Heart left ventricle (tissue), 16 donors: ENCODE measurements around the gene SPATA3. TPM values are rescaled to one million over a fixed set of nuclear protein-coding genes. Genes with fewer than 3 reads are reported as not detected.

Source experiments
- ATAC-seq, 4 donors: fragments of 200-7000 bp; cut with Tn5 transposase; one replicate each; pipeline ENCODE4 v1.9.1; 2020 to 2022; ENCODE audit warnings: moderate library complexity in 4 of 4, mild to moderate bottlenecking in 3 of 4, moderate number of reproducible peaks in 1 of 4
- DNase-seq, 5 donors: peaks; one replicate each; pipeline ENCODE4 v3.0.0-alpha.2; 2020
- H3K27ac ChIP-seq, 12 donors: fragments of 200-600 bp; sonication (generic) in 4 of 12; one replicate each; pipeline versions ENCODE4 v1.5.0 to v1.8.0; 2016 to 2022; ENCODE audit warnings: mild to moderate bottlenecking in 2 of 12
- H3K27me3 ChIP-seq, 9 donors: fragments of 200-600 bp; sonication (generic) in 2 of 9; one replicate each; pipeline versions ENCODE4 v1.5.1 to v1.8.0; 2016 to 2022; ENCODE audit warnings: mild to moderate bottlenecking in 3 of 9
- H3K36me3 ChIP-seq, 9 donors: fragments of 200-600 bp; sonication (generic) in 2 of 9; one replicate each; pipeline versions ENCODE4 v1.5.0 to v1.8.0; 2018 to 2022; ENCODE audit warnings: mild to moderate bottlenecking in 2 of 9
- H3K4me1 ChIP-seq, 12 donors: fragments of 200-600 bp; sonication (generic) in 4 of 12; one replicate each; pipeline versions ENCODE4 v1.5.0 to v1.8.0; 2016 to 2022; ENCODE audit warnings: mild to moderate bottlenecking in 3 of 12
- H3K4me3 ChIP-seq, 12 donors: fragments of 200-600 bp; sonication (generic) in 4 of 12; one replicate each; pipeline versions ENCODE4 v1.5.0 to v1.8.0; 2017 to 2022; ENCODE audit warnings: mild to moderate bottlenecking in 9 of 12, moderate library complexity in 4 of 12
- H3K9me3 ChIP-seq, 12 donors: fragments of 200-600 bp; sonication (generic) in 4 of 12; one replicate each; pipeline versions ENCODE4 v1.5.0 to v1.8.0; 2016 to 2022; ENCODE audit warnings: mild to moderate bottlenecking in 1 of 12
- CTCF ChIP-seq, 12 donors: fragments of 200-600 bp; sonication (generic) in 4 of 12; IDR thresholded peaks; one replicate each; pipeline versions ENCODE4 v1.5.0 to v1.8.0; 2018 to 2022; ENCODE audit warnings: antibody characterized with exemption in 12 of 12, mild to moderate bottlenecking in 5 of 12
- POLR2A ChIP-seq, 2 donors: fragments of 450-650 bp; IDR thresholded peaks; one replicate each; pipeline ENCODE4 v1.6.1; 2017; ENCODE audit warnings: antibody characterized with exemption in 2 of 2, mild to moderate bottlenecking in 2 of 2, moderate library complexity in 2 of 2
- WGBS, 4 donors: extraction: QIAGEN DNeasy Blood & Tissue Kit in 2 of 4; methylation state at CpG; one replicate each; pipeline versions ENCODE4 v1.1.5 to v1.1.7; 2013 to 2018; 5-methylcytosine and 5-hydroxymethylcytosine counted together
- intact Hi-C, 10 donors: fragments of 100-400 bp; cut with DNase I; formaldehyde crosslinking; loops; one replicate each; pipeline versions ENCODE4 v1.11.1 to v1.14.2; 2022
- polyA plus RNA-seq, 2 donors: library from polyadenylated mRNA; stranded (reverse); fragments of 200-250 nt; gene quantifications; one replicate each; pipeline ENCODE4 v1.2.3, GENCODE V29; 2013
- total RNA-seq, 9 donors: library from RNA; depleted of rRNA in 2 of 9; stranded (reverse); fragments of >200 nt in 2 of 9; fragmentation: NEBNext Ultra II Directional in 3 of 9; extraction: Animal tissue kit (Norgen Biotek cat#: 25700) in 3 of 9; gene quantifications; one replicate each; pipeline versions ENCODE4 v1.1.0 to v1.2.4, GENCODE V29; 2016 to 2023
- donor health status: ischemic (EF 13 %, LVEDD 7.1; RV severe dilation, severe dysfunction).
- donor health status: healthy with polysubstance abuse.
- donor health status: DM: no; HTN: yes; CAD: no.
- donor health status: DM: no; HTN: no; CAD: no.
- donor health status: ischemic (EF 25% LVEDD 6.9; RV normal size, moderate dysfunction).
- donor health status: ischemic (EF 25% LVEDD 5.7; RV mildly dilated, moderate dysfunction).
- donor health status: healthy.
- donor health status: DM: yes; HTN: yes; CAD: no.
- donor health status: ischemic (EF 35%, LVEDD 5.7; RV mildly dilated, moderate dysfunction).
- donor health status: nonischemic (EF 11% LVEDD 7.7; RV severe dilation, severe dysfunction).
- donor health status: DM: yes; HTN: yes; CAD: no.
- donor health status: PGD.
- donor health status: ischemic (EF 29% LVEDD 5.4; RV normal size, mild dysfunction).
- donor health status: nonischemic (EF 23%, LVEDD 6.1; RV moderate dilation, normal function).

Gene SPATA3
- total and polyA plus RNA-seq, 11 donors, result not detected

GRCh38 chr2:231041061-231041689 lies 45.3 kb downstream of the SPATA3 start:
- no peak for ATAC-seq

DNA sequence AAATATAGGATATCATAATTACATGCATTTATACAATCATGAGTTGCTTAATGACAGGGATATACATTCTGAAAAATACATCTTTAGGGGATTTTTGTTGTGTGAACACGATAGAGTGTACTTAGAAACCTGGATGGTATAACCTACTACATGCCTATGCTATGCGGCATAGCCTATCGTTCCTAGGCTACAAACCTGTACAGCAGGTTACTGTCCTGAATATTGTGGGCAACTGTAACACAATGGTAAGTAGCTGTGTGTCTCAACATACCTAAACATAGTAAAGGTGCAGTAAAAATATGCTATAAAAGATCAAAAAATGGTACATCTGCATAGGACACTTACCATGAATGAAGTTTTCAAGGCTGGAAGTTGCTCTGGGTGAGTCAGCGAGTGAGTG lies 47.9 kb downstream of the SPATA3 start:
- intact Hi-C loops, result no loop called here
- H3K4me1 ChIP-seq, result no peaks in the 10 kb centered on the region
- no peak overlapping the region for H3K4me3 ChIP-seq
- DNase-seq, result no peak
- no peaks in the 10 kb centered on the region for H3K9me3 ChIP-seq
- TF ChIP-seq POLR2A (IDR thresholded peaks at IDR 0.05), result no peak
- TF ChIP-seq CTCF (IDR thresholded peaks at IDR 0.05), result no peak
- no peak for ATAC-seq
- peaks cover 0 to 42% (median 22%) of the 10 kb centered on the region in 9 donors for H3K27me3 ChIP-seq
- 92 to 95% (median 93%) methylated on average over 4 of the region's 4 CpGs for WGBS, 4 donors
- H3K36me3 ChIP-seq, result no peaks in the 10 kb centered on the region
- H3K27ac ChIP-seq, result no peak overlapping the region

More at GRCh38 chr2:231041061-231041689, 45.3 kb downstream of the SPATA3 start:
- peaks cover 8 to 56% (median 40%) of the 10 kb centered on the region in 9 donors for H3K27me3 ChIP-seq
- no peak overlapping the region for H3K4me3 ChIP-seq
- intact Hi-C loops, result no loop called here
- no peak for DNase-seq
- no peak for TF ChIP-seq POLR2A (IDR thresholded peaks at IDR 0.05)
- TF ChIP-seq CTCF (IDR thresholded peaks at IDR 0.05), result no peak
- 56 to 70% (median 66%) methylated on average over 8 of the region's 8 CpGs for WGBS, 4 donors
- H3K9me3 ChIP-seq, result no peaks in the 10 kb centered on the region
- no peak overlapping the region for H3K27ac ChIP-seq
- H3K36me3 ChIP-seq, result no peaks in the 10 kb centered on the region
- H3K4me1 ChIP-seq, result peaks cover 0 to 15% (median 0%) of the 10 kb centered on the region in 12 donors

- H3K4me1 ChIP-seq, result no peaks in the 10 kb centered on the region
- H3K9me3 ChIP-seq, result no peaks in the 10 kb centered on the region
- ATAC-seq (no peak), DNase-seq (no peak)
- H3K4me3 ChIP-seq, result no peak overlapping the region
- 75 to 88% (median 79%) methylated on average over 5 of the region's 5 CpGs for whole genome bisulfite sequencing, 4 donors
- H3K27me3 ChIP-seq, result peaks cover 0 to 20% (median 0%) of the 10 kb centered on the region in 9 donors
- intact Hi-C loops, result no loop called here
- no peaks in the 10 kb centered on the region for H3K36me3 ChIP-seq
- no peak for TF ChIP-seq CTCF (IDR thresholded peaks at IDR 0.05)
- no peak for TF ChIP-seq POLR2A (IDR thresholded peaks at IDR 0.05)
- H3K27ac ChIP-seq, result no peak overlapping the region
These were observed 51.0 kb downstream of the SPATA3 start for GRCh38 chr2:231046916-231047273.

DNA sequence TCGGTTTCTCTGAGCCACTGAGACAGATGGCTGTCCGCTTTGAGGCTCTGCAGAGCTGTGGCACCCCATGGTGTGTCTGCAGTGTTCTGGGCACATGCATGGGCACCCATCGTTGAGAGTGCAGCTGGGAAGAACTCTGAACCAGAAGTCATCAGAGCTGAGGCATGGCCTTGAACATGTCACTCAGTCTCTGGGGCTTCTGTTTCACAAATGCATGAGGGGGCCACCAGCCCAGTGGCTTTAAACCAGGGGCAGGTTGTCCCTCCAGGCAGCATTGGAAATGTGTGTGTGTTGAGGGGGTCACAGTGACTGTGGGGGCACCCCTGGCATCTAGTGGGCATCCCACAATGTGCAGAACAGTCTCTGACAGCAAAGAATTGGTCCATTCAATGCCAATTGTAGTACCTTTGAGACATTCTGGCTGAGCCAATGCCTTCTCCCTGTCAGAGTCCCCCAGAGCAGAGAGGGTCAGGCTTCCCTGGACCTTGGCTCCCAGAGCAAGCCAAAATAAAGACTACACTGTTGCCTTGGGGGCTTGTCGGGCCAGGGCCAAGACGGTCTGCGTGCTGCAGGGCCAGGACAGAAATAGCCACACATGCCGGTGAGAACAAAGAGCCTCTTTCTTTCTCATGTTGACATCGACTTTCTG lies 51.5 kb downstream of the SPATA3 start:
- Histone ChIP-seq H3K27ac (no peak overlapping the region), H3K4me3 (no peak overlapping the region), H3K27me3 (peaks cover 0 to 16% (median 0%) of the 10 kb centered on the region in 9 donors), H3K9me3 (no peaks in the 10 kb centered on the region), H3K36me3 (no peaks in the 10 kb centered on the region), H3K4me1 (peaks cover 0 to 4% (median 3%) of the 10 kb centered on the region in 12 donors)
- intact Hi-C loops, result no loop called here
- 30 to 49% (median 41%) methylated on average over 4 to 8 of the region's 8 CpGs for WGBS, 4 donors
- no peak for ATAC-seq
- DNase-seq, result no peak
- TF ChIP-seq CTCF (IDR thresholded peaks at IDR 0.05) (no peak), POLR2A (IDR thresholded peaks at IDR 0.05) (no peak)
